GM12801 (cell line): ENCODE results near the gene GRK5.

Experiments
- CTCF ChIP-seq: IDR thresholded peaks from one replicate; pipeline ENCODE4 v1.5.1; 2011; ENCODE audit warnings: control low read depth; ENCODE audit not compliant: insufficient read length; ENCODE audit errors: extremely low read depth

Gene GRK5

GRCh38 chr10:119419931-119420330 is 212.6 kb downstream of the GRK5 start:
- no peak for TF ChIP-seq CTCF

DNA sequence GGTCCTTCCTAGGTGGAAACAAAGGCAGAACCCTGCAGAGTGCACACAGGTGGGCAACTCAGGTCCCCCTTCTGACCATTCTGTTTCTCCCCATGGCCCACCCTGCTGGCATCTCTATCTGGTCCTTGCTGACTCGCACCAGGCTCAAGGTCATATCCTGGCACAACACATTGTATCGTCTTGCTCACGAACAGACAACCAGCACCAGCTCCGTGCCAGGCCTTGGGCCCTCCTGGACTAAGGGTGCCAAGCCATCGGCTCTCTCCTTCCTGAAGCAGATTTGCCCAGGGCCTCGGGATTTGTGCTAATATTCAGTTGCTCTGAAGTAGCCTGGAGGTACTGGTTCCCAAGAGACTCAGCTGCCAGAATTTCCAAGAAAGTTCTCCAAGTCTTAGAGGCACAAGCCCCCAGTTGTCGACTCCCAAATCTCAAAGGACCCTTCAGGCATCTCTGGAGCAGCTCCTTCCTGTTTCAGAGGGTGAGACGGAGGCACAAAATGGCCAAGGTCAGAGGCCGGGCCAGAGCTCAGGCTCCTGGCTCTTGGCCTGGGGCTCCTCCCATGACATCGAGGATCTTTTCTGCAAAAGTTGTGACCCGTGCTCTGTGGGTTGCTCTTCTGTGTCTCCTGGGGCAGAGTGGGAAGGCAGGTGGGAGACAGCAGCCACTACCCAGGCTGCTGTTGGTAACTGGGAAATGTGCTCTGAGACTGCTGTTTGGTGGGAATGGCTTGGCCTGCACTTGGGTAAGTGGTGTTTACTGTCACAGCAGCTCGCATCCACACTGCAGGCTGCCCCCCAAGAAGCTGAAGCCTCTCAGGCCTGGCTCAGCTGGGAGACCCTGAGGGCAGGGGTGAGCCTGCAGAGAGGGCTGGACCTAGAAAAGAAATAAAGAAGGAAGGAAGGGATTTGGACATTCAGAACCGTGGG is 213.8 kb downstream of the GRK5 start:
- TF ChIP-seq CTCF = no peak

DNA sequence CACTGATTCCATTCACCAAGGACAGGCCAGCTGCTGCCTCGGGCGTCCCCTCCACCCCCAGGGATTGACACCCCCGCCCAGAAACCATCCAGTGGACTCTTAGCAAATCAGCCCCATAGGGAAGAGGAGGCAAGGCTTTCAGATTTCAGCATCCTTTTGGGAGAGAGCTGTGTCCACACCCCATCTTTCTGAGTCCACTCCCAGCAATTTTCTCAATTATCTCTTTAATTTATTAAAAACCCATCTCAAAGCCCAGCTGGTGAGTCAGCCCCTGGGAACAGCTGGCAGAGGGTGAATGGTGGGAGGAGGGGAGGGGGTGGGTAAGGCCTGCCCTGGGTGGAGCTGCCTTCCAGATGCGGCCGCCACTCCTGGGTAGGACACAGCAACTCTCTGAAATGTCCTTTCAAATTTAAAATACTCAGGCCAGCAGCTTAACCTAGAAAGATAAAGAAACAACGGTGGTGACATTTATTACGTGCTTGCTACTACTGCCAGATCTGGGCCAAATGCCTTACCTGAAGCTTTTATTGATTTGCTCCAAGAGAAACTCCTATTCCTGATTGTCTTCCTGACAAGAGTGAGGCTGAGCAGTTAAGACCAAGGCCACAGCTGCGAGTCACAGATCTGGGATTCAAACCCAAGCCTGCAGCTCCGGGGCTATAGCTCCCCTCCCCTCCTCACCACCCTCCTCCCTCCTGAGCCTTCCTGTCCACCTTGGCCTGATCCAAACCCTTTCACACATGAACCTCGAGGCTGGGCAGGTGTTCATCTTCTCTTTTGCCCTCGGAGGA is 214.7 kb downstream of the GRK5 start:
- TF ChIP-seq CTCF = no peak

GRCh38 chr10:119422682-119423509 is 215.5 kb downstream of the GRK5 start:
- TF ChIP-seq CTCF = no peak

DNA sequence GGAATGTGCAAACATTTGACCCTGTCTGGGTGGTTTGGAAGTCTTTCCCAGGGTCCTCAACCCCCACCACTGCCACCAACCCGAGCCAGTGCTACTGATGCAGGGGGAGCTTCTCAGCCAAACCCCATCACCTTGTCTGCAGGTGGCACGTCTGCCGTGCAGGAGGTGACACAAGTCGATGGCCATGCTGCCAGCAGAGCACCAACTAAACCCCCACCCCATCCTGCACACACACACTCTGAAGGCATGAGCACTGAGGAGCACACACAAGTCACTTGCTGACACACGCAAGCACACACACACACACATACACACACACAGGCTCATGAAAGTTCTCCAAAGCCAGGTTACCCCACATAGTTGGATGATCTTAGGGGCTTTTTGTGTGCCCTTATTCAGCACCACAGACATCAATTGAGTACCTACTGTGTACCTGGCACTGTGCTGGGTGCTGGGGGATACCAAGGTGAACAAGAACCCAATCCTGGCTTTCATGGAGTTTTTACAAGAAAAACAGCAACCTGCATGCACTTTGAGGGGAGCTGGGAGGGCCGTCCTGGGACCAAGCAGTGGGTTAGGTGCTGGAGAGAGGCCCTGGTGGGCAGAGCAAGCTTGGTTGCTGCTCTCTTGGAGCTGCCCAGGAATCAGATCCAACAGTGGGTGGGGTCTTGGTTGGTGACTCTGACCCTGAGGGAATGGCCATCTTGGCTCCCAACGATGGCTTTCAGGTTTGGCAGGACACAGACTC is 216.3 kb downstream of the GRK5 start:
- no peak for TF ChIP-seq CTCF

GRCh38 chr10:119424258-119424975 is 217.0 kb downstream of the GRK5 start:
- no peak for TF ChIP-seq CTCF
